Right ventricle myocardium inferior (tissue), 1 donor: ENCODE results near the gene ZNF76. TPM values are rescaled to one million over a fixed set of nuclear protein-coding genes. Genes with fewer than 3 reads are reported as not detected.
A peak's percentile ranks its signal among the peaks of the same experiment; 100 is the strongest.

Source experiments
- ATAC-seq: fragments of 200-7000 bp; cut with Tn5 transposase; one replicate; pipeline ENCODE4 v1.9.1; 2020; ENCODE audit warnings: mild to moderate bottlenecking, moderate library complexity
- DNase-seq: peaks from one replicate; pipeline ENCODE4 v3.0.0; 2021; ENCODE audit errors: missing footprints
- intact Hi-C: fragments of 100-400 bp; cut with DNase I; formaldehyde crosslinking; loops from one replicate; pipeline ENCODE4 v1.11.0; 2022
- total RNA-seq: library from RNA; stranded (reverse); fragmentation: NEBNext Ultra II Directional; extraction: Animal tissue kit (Norgen Biotek cat#: 25700); gene quantifications from one replicate; pipeline ENCODE4 v1.2.1, GENCODE V29; 2021
- donor health status: DM: no; HTN: yes; CAD: no; lungs with severe emphysema.

Gene ZNF76
- total RNA-seq, 1 donor from 2014 or later, result 36.0 TPM

DNA sequence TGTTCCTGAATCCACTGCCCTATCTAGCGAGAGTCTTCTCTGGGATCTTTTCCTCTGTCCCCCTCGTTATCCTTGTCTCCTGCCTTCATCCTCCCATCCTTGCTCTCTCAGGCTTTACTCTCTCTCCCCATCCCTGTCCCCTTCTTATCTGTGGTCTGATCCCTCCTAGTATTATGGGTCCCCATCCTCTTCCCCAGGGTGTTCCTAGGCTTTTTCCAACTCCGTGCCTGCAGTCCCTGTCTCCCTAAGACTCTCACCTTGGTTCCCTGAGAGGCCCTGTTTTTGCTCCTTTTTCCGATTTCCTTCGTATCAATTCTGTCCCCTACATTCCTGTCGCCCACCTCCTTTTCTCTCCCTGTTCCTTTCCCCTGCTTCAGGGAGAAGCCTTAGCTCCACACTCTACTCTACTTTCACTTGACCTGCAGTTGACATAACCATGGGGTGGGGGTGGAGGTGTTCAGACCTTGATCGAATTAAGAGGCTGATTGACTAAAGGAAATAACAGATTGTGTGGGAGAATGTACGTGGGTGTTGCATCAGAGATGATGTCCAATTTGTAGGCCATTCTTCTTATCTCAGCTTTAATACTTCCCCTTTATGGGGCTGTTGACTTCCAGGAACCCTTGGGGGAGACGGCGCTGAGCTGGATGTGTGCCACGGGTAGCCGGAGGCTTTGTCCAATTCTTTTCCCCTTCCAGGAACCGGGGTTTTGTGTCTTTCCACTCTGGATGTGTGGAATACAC is 83.7 kb downstream of the ZNF76 start:
- DNase-seq (peak; percentile 73), ATAC-seq (no peak)
- intact Hi-C loops, result loop anchor here (5.0 kb wide), 1 partner anchor 394 kb away; the partner anchor contains the start of gene ARMC12

DNA sequence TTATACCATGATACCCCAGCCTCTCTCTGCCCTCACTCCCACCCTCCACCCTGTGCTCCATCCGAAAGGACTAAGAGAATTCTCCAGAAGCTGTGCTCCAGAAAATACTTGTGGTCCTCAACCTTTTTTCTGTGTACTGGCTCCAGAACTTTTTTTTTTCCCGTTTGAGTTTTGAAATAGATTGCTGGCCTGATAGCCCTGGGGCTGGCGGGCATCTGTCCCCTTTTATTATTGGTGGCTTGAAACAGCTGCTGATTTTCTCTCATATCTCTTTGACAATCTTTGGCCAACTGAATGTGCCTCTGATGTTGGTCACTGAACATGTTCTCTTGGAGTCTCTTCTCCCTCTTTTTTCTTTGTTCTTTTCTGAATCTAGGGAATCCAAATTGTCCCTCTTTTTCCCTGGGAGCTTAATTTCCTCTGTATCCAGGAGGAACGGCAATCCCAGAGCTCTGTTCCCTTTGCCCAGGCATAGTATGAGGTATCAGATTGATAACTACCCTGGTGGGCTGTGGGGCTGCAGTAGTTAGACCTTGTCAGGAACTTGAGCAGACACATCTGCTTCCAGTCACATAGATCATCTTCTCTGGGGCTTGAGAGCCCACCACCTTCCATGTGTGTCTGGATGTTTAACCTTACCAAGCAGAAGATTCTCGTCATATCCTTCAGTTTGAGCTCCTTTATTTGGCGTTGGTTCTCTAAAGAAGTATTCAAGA is 84.5 kb downstream of the ZNF76 start:
- intact Hi-C loops, result loop anchor here (5.0 kb wide), 1 partner anchor 393 kb away; the partner anchor contains the start of gene ARMC12
- no peak for DNase-seq

More for the DNA sequence above, 84.5 kb downstream of the ZNF76 start:
- no peak for ATAC-seq

Other genes starting within 250 kb of the ZNF76 start
- gene TCP11, start 118.4 kb upstream of the ZNF76 start, total RNA-seq, result not detected
- 10.3 TPM for gene SCUBE3, start 45.8 kb upstream of the ZNF76 start, total RNA-seq
- gene DEF6, start 38.1 kb downstream of the ZNF76 start, total RNA-seq, result 2.8 TPM
- gene PPARD, start 82.8 kb downstream of the ZNF76 start, total RNA-seq, result 14.7 TPM
- 4.1 TPM for gene FANCE, start 192.6 kb downstream of the ZNF76 start, total RNA-seq
- 606 TPM for gene RPL10A, start 208.7 kb downstream of the ZNF76 start, total RNA-seq
- 32.2 TPM for gene TEAD3, start 237.3 kb downstream of the ZNF76 start, total RNA-seq